Right forelimb (tissue), 1 donor: ENCODE data around the gene MEIS2.
A peak's percentile ranks its signal among the peaks of the same experiment; 100 is the strongest.

Experiments
- DNase-seq: peaks from one replicate; pipeline ENCODE4 v3.0.0-alpha.2; 2018

Gene MEIS2

GRCh38 chr15:37112171-37112570 is 11.8 kb upstream of the MEIS2 start:
- DNase-seq: no peak

- no peak for DNase-seq
Measured at GRCh38 chr15:37111427-37111717, 11.0 kb upstream of the MEIS2 start.

- peak; percentile 72 for DNase-seq
Measured at GRCh38 chr15:37109872-37110572, 9.7 kb upstream of the MEIS2 start.

DNA sequence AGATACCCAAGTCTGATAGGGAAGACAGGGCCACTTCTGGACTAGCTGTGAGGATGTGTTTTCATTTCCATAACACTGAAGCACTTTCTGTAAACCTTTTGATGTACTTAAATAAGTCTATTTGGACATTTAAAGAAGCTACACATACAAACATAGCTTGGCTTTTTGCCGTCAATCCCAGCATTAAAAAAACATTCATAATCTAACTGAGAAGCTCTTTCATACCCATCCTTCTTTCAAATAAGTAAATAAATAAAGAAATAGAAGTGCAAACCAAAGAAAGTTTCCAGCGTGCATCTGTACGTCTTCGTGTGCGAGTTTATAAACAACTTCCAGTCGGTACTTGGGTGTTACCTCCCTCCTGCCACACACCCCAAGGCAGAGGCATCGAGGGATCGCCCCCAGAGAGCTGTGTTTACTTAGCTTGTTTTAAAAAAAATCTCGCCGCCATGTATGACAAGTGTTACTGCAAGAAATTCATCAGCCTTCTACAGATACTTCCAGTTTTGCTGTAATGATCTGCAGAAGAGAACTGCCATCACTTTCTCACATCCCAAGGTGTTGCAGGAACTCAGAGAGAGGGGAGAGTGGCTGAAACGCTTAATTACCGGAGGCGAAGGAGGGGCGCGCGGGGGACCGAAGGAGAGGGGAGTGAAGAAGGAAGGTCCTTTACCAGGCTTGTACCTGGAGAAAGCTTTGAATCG is 9.0 kb upstream of the MEIS2 start:
- DNase-seq: peak; percentile 61

- no peak for DNase-seq
Measured at GRCh38 chr15:37108381-37109167, 8.2 kb upstream of the MEIS2 start.

DNA sequence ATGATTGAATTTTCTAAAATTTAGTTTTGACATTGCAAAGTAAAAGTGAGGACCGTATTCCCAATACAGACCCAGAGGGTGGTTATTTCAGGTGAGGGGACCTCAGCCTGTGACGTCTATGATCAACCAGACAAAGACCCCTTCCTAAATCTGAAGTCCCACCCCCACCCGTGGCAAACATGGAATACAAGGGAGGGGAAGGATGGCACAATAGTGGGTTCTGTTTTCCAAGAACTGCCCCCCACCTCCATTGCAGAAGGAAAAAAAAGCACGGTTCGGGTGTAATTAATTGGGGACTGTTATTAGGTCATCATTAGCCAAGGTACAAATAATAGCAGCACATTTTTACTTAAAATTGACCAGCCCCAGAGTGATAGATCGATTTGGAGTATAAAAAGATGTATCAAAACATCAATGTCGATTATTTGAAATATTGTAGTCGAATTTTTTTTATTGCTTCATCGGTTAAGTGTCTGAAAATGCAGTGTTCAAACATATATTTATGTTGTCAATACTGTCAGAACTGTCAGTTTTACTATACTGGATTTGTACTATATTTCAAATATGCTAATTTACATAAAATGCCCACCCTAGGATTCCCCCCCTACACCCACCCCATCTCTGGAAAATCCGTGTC is 7.5 kb upstream of the MEIS2 start:
- no peak for DNase-seq

DNA sequence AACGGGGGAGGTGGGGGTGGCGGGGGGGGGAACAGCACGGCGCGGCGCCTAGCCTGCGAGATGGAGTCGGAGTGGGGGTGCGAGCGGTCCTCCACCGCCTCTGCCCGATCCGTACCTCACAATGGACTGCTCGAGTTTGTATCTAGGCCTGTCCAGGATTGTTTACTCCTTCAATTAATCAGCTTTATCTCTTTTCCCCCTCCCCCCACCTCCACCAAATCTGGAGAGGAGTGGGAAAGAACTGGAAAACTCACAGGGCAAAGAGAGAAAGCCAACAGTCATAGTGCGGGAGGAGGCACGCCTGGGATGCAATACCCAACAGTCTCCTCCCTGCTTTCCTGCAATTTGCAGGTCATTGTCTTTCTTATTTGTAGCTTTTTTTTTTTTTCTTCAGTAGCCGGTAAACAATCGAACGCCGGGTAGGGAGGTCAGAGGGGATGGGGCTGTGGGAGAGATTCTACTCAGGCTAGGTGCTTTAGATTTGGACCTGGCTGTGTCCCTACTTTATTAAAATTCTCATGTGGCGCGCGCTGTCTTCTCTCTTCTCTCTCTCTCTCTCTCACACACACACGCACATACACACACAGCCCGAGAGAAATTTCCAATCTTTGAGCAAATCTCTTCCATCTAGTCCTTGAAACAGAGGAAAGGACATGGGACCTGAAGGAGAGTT is 6.9 kb upstream of the MEIS2 start:
- DNase-seq: no peak

DNA sequence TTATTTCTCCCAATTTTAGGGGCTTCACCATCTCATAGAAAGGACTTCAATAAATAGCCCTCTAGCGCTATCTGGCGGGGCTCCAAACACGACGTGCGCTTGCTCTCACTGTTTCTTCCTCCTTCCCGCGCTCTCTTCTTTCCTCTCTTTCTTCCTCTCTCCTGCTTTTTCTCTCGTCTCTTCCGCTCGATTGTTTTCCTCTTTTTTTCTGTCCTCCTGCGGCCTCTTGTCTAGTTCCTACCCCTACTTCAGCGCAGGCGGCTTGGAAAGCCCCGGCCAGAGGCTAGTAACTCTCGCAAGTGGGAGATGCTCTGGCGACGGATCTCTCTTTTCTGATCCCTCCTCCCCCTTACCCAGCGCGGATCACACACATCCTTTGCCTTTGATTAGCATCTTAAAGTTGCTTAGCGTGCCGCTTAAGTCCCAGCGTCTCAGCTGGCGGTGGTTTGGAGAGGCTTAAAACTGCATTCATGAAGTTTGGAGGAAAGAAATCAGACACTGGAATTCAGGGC is 6.2 kb upstream of the MEIS2 start:
- no peak for DNase-seq

DNA sequence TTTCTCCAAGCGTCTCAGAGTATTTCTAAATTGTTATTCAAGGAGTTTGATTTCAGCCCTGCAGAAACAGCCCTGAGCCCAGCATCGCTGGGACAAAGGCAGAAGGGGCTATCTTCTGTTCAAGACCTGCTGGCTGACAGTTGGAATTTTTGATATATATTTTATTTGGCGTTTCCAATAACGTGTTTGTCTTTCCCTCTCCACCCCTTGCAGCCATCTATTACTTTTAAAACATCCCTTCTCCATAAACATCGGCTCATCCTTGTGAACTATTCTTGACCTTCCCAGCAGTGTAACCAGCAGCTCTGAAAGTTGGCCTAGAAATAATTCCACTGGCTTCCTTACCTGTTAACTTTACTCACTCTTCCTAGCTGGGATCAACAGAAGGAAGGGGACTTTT is 5.5 kb upstream of the MEIS2 start:
- no peak for DNase-seq

DNA sequence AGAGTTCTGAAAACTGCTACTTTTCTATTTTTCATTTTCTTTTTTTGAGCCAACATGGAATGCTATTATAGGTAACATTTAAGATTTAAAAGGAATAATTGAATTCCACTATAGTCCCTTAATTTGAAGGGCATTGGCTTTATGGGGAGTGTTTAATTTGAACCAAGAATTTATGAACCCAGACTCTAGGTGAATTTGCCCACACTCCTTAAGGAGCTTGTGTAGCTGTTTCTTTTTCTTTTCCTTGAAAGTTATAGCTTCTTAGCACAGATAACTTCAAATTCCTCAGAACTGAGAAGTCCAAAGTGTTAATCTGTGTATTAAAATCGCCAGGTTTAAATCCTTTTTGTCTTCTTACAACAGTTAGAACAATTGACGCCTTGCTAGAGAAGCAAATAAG is 4.7 kb upstream of the MEIS2 start:
- no peak for DNase-seq

DNA sequence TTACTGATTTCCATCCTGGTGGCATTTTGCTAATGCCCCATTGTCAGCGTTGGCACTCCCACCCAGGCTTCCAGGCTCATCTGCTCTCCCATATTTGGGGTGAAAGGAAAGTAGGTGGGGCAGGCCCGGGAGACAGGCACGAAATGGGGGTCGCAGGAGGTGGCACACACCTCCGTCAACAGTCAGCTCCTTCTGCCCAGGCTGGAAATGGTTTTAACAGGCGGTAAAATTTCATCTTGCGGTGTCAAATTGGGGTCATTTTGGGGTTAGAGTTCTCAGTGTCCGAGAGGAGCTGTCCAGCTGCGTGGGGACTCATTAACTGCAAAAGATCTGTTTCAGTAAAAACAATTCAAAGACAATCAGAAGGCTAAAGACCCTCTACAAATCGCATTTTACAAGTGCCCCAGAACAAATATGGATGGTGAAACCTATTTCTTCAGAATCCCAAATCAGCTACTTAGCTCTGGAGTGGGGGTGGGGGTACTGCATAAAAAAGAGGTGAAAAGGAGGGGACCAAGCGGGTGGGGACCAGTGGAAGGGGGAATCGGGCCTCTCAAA is 4.2 kb upstream of the MEIS2 start:
- no peak for DNase-seq

- DNase-seq: no peak
Measured at GRCh38 chr15:37103475-37104423, 3.4 kb upstream of the MEIS2 start.

- no peak for DNase-seq
Measured at GRCh38 chr15:37103163-37103435, 2.8 kb upstream of the MEIS2 start.

DNA sequence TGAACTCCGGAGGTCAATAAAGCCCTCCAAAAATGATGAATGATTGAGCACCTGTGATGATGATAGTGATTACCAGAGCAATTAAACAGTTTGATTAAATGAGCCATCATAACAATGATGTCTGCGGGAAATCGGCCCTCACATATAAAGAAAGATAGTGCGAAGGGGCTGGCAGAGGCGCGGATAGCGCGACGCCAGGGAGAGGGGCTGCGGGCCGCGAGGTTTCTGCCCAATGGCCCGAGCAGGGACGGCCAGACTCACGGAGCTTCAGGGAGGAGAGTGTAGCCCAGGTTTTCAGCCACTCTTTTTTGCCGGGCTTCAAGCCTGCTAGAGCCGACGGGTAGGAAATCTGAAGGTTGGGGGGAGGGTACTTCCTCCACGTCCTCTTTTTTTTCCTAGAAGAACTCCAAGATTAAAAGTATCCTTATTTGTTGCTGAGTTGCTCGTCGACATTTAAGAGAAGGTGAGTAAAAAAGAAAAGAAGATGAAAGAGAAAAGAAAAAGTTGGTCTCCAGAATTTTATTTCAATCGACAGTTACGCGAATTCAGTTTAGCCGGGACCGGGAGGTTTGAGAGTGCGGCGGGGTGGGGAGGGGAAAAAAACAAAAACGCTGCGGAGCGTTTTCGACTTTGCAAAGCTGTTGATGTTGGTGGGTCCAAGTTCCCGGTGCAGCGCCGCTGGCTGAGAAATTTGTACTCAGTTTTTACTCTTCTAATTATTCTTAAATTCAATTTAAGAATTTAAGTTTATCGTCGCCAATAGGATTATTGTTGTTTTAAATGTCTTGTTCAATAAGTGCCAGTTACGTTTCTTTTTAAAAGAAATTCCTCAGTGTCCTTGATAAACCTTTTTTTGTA is 2.2 kb upstream of the MEIS2 start:
- no peak for DNase-seq

DNA sequence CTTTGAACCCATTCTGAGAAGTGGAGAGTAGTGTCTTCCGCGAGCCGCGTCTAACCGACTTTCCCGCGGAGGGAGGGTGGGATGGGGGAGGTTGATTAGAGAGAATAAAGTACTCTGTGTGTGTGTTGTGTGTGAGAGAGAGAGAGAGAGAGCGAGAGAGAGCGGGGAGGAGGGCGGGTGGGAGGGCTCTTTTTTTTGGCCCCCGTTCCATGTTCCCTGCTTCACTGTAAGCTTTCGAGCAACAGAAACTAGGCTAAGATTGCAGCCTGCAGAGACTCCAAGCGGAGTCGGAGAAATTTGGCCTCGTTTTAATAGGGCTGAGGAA is 1.6 kb upstream of the MEIS2 start:
- DNase-seq: no peak

GRCh38 chr15:37100966-37101215 is 542 bp upstream of the MEIS2 start:
- DNase-seq: no peak

GRCh38 chr15:37099319-37100108 is 835 bp downstream of the MEIS2 start:
- DNase-seq: no peak

DNA sequence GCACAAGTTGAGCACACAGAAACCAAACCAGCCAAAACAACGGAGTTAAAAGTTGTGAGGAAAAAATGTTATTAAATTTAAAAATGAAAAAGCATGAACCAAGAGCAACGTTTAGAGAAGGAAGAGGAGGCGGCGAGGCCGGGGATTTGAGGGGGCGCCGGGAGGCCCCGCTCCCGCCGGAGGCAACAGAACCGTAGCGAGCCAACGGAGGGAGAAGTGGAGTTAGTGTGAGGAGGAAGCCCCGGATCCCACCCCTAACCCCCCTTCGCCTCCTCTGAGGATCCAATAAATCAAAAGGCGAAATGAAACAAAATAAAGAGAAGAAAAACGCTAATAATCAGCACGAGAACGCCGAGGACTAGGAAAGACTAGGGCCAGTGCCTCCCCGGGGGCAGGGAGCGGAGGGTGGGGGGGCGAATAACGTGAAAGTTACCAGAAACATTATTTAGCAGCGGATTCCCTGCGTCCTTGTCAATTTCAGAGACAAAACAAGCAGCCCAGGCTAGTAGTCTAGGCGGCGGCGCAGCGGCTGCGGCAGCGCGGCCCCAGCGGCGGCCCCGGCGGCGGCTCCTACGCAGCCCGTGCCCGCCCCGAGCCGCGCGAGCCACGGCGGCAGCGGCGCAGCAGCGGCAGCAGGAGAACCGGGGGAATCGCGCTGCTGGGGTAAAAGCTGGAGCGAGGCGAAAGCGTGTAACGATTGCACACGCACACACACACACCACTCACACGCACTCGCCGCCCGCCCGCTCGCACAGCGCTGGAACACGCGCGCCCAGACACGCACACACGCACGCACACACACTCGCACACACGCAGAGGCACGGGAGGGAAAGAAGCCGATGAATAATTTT is 1.7 kb downstream of the MEIS2 start:
- DNase-seq: peak; percentile 74
